Gastrocnemius medialis (tissue), 4 donors: ENCODE measurements around the gene GINS2. TPM values are rescaled to one million over a fixed set of nuclear protein-coding genes. Genes with fewer than 3 reads are reported as not detected.
A peak's percentile ranks its signal among the peaks of the same experiment; 100 is the strongest.

Experiments used
- ATAC-seq, 2 donors: fragments of 150-250 bp; one replicate each; pipeline ENCODE4 v1.9.1; 2016
- DNase-seq, 2 donors: peaks; one replicate each; pipeline ENCODE4 v3.0.0-alpha.2; 2019
- H3K27ac ChIP-seq, 4 donors: fragments of 200-600 bp; sonication (generic); 1 replicate in 1 of 4; 2 replicates in 3 of 4; pipeline ENCODE4 v1.5.1; 2016 to 2018; ENCODE audit warnings: mild to moderate bottlenecking in 2 of 4, moderate library complexity in 1 of 4
- H3K27me3 ChIP-seq, 3 donors: fragments of 200-600 bp; sonication (generic) in 2 of 3; 1 replicate in 1 of 3; 2 replicates in 2 of 3; pipeline versions ENCODE4 v1.5.1 to v1.6.0; 2016 to 2019; ENCODE audit warnings: mild to moderate bottlenecking in 1 of 3, moderate library complexity in 1 of 3
- H3K36me3 ChIP-seq, 2 donors: fragments of 200-600 bp; sonication (generic) in 1 of 2; one replicate each; pipeline ENCODE4 v1.5.1; 2017 to 2018
- H3K4me1 ChIP-seq, 2 donors: fragments of 200-600 bp; sonication (generic) in 1 of 2; one replicate each; pipeline ENCODE4 v1.5.1; 2016 to 2017; ENCODE audit warnings: mild to moderate bottlenecking in 2 of 2
- H3K4me3 ChIP-seq, 4 donors: fragments of 200-600 bp; sonication (generic) in 3 of 4; 1 replicate in 1 of 4; 2 replicates in 3 of 4; pipeline ENCODE4 v1.5.1; 2016 to 2019; ENCODE audit warnings: mild to moderate bottlenecking in 2 of 4
- H3K9me3 ChIP-seq, 3 donors: fragments of 200-600 bp; sonication (generic) in 2 of 3; 1 replicate in 1 of 3; 2 replicates in 2 of 3; pipeline ENCODE4 v1.5.1; 2016 to 2019
- POLR2A ChIP-seq, 2 donors: fragments of 450-650 bp; IDR thresholded peaks; one replicate each; pipeline ENCODE4 v1.6.1; 2017; ENCODE audit warnings: antibody characterized with exemption in 2 of 2, mild to moderate bottlenecking in 2 of 2, moderate library complexity in 2 of 2
- in situ Hi-C, 4 donors: fragments of 200-750 bp; cut with MboI; loops; one replicate each; pipeline versions ENCODE4 v1.15.0 to v1.8.0; 2017; ENCODE audit warnings: low sequenced_read_pairs in 4 of 4
- intact Hi-C: fragments of 100-400 bp; cut with DNase I; formaldehyde crosslinking; loops from one replicate; pipeline ENCODE4 v1.15.1; 2023; ENCODE audit warnings: low total_unique reads
- total RNA-seq, 4 donors: library from RNA; depleted of rRNA; stranded (reverse); fragments of >200 nt; gene quantifications; one replicate each; pipeline versions ENCODE4 v1.1.0 to v1.2.3, GENCODE V29; 2016
- TF ChIP-seq, protein P1 (sequence below), 5 experiments: fragments of 450-650 bp in 3 of 5; fragments of 200-600 bp in 2 of 5; sonication (generic) in 2 of 5; IDR thresholded peaks in 4 of 5; conservative IDR thresholded peaks in 1 of 5; 1 replicate in 4 of 5; 2 replicates in 1 of 5; pipeline ENCODE4 v1.5.1; 2016 to 2019; ENCODE audit warnings: antibody characterized with exemption in 5 of 5, mild to moderate bottlenecking in 3 of 5, moderate library complexity in 3 of 5

Gene GINS2
- total RNA-seq, 4 donors from 2014 or later, result 0.33 to 1.6 (median 1.6) TPM; not detected in 1

DNA sequence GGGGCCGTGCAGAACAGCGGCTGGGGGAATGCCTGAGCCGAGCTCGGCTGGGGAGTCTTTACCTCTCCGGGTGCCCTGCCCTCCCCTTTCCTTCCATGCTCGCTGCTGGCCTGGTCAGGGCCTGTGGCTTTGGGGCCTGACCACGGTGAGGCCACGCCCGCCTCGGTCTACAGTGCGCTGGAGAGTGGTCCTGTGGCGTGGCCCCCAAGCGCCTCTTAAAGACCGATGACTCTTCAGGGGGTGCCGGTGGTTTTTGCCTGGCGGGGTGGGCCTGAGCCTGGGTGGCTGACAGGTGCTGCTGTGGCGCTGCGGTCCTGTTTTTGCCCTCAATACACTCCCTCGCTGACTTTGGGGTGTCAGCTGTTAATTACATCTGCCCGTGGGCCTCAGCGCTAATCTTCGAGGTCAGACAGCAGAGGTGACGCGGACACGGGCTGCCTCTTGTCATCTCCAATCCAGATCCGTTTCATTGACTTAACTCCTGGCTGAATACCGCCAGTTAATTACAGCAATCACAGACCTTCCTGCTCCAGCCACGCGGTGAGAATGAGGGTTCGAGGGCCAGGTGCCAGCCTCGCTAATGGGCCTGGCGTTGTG lies 45.9 kb downstream of the GINS2 start:
- ATAC-seq, result no peak
- TF ChIP-seq, protein P1, sequence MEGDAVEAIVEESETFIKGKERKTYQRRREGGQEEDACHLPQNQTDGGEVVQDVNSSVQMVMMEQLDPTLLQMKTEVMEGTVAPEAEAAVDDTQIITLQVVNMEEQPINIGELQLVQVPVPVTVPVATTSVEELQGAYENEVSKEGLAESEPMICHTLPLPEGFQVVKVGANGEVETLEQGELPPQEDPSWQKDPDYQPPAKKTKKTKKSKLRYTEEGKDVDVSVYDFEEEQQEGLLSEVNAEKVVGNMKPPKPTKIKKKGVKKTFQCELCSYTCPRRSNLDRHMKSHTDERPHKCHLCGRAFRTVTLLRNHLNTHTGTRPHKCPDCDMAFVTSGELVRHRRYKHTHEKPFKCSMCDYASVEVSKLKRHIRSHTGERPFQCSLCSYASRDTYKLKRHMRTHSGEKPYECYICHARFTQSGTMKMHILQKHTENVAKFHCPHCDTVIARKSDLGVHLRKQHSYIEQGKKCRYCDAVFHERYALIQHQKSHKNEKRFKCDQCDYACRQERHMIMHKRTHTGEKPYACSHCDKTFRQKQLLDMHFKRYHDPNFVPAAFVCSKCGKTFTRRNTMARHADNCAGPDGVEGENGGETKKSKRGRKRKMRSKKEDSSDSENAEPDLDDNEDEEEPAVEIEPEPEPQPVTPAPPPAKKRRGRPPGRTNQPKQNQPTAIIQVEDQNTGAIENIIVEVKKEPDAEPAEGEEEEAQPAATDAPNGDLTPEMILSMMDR (IDR thresholded peaks at IDR 0.05 in 4 of 5, conservative IDR thresholded peaks at IDR 0.05 in 1 of 5), result no peak
- no peak for TF ChIP-seq POLR2A (IDR thresholded peaks at IDR 0.05)
- intact Hi-C loops, result no loop called here
- DNase-seq, result no peak
- in situ Hi-C loops, result no loop called here
- Histone ChIP-seq H3K9me3 (no peaks in the 10 kb centered on the region), H3K36me3 (no peaks in the 10 kb centered on the region), H3K27me3 (no peaks in the 10 kb centered on the region), H3K27ac (peak overlapping the region in 1 of 4 donors; percentile 83), H3K4me1 (peaks cover 29 to 41% of the 10 kb centered on the region in 2 donors), H3K4me3 (no peak overlapping the region)

DNA sequence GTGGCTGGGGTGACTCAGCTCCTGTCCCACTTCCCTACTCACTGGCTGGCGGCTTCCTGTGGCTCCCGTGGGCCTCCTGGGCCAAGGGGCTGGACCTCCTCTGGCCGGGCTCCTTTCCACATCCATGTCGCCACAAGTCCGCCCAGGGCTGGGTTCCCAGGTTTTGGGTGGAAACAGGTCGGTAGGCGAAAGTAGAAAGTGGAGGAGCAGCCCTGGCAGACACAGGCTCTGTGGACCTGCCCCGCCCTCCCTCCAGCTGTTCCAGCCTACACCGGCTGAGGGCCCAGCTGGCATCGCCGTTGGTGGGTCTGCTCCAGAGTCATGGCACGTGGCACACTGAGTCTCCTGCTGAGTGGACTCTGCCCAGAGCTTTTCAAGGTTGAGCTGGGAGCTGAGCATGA lies 47.0 kb downstream of the GINS2 start:
- intact Hi-C loops, result no loop called here
- H3K4me1 ChIP-seq, result peaks cover 29 to 41% of the 10 kb centered on the region in 2 donors
- in situ Hi-C loops, result no loop called here
- TF ChIP-seq, protein P1 (IDR thresholded peaks at IDR 0.05 in 4 of 5, conservative IDR thresholded peaks at IDR 0.05 in 1 of 5), result no peak
- peak; percentile 32 to 38 for TF ChIP-seq POLR2A (IDR thresholded peaks at IDR 0.05)
- no peaks in the 10 kb centered on the region for H3K9me3 ChIP-seq
- DNase-seq, result peak; percentile 82 to 97
- peak overlapping the region in 3 of 4 donors; percentile 2 to 35 (median 17) for H3K4me3 ChIP-seq
- ATAC-seq, result peak; percentile 78 to 79
- no peaks in the 10 kb centered on the region for H3K27me3 ChIP-seq
- no peaks in the 10 kb centered on the region for H3K36me3 ChIP-seq
- peak overlapping the region; percentile 79 to 88 (median 82) for H3K27ac ChIP-seq

DNA sequence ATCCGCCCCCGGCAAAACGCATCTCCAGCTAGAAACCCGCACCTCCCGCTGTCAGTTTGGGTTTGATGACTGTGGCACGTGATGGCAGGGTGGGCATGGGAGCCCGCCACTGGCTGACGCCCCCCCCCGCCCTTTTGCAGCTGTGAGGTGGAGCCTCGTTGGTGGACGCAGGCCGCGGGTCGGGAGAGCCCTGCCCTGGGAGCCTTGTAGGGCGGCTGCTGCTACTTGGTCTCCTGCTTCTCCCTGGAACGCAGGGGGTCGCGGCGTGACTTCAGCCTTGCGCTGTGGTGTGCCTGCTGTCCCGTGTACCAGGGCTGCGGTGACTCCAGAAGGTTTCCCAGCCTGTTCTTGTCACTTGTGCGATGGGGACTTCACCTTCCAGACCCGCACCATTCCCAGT lies 47.4 kb downstream of the GINS2 start:
- Histone ChIP-seq H3K36me3 (no peaks in the 10 kb centered on the region), H3K4me1 (peaks cover 29 to 41% of the 10 kb centered on the region in 2 donors), H3K9me3 (no peaks in the 10 kb centered on the region), H3K27ac (peak overlapping the region; percentile 79 to 88 (median 82)), H3K27me3 (no peaks in the 10 kb centered on the region), H3K4me3 (peak overlapping the region in 3 of 4 donors; percentile 2 to 35 (median 17))
- TF ChIP-seq, protein P1 (IDR thresholded peaks at IDR 0.05 in 4 of 5, conservative IDR thresholded peaks at IDR 0.05 in 1 of 5), result no peak
- TF ChIP-seq POLR2A (IDR thresholded peaks at IDR 0.05), result no peak
- intact Hi-C loops (no loop called here), in situ Hi-C loops (no loop called here)
- ATAC-seq, result peak; percentile 6 to 16
- no peak for DNase-seq

DNA sequence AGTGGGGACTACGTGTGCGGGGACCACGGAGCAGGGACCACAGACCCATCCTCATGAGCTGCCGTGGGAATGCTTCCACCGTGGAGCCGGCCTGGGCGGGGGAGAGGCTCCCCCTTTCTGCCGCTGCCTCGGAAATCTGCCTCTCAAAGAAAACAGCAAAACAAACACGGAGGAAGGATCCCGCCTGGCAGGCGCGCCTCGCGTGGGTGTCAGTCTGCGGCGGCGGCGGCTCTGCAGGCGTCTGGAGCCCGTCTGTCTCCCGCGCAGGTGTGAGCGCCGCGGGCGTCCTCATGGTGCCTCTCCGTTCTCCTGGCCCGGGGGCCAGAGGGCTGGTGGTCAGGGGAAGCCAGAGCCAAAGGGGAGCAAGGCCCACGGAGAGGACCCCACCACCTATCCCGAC lies 48.2 kb downstream of the GINS2 start:
- in situ Hi-C loops, result no loop called here
- Histone ChIP-seq H3K27me3 (no peaks in the 10 kb centered on the region), H3K27ac (peak overlapping the region; percentile 79 to 88 (median 82)), H3K4me1 (peaks cover 29 to 41% of the 10 kb centered on the region in 2 donors), H3K36me3 (no peaks in the 10 kb centered on the region), H3K9me3 (no peaks in the 10 kb centered on the region), H3K4me3 (peak overlapping the region in 1 of 4 donors; percentile 35)
- DNase-seq (no peak), ATAC-seq (no peak)
- intact Hi-C loops, result no loop called here
- TF ChIP-seq POLR2A (IDR thresholded peaks at IDR 0.05), result no peak
- TF ChIP-seq, protein P1 (IDR thresholded peaks at IDR 0.05 in 4 of 5, conservative IDR thresholded peaks at IDR 0.05 in 1 of 5), result no peak

DNA sequence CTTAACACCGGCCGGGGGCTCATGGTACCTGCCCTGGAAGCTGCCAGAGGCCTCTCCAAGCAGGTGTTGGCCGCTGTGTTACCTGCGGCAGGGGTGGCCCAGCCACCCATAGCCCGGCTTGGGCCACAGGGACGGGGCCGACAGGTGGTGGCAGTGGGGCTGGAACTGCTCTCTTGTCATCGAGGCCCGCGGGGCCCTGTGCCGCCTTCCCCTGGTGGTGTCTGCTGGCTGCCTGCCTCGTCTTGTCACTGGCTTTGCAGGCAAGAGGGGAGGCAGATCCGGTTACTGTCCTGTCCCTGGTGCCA lies 48.5 kb downstream of the GINS2 start:
- in situ Hi-C loops, result no loop called here
- TF ChIP-seq, protein P1 (IDR thresholded peaks at IDR 0.05 in 4 of 5, conservative IDR thresholded peaks at IDR 0.05 in 1 of 5), result no peak
- no peak for TF ChIP-seq POLR2A (IDR thresholded peaks at IDR 0.05)

More for the DNA sequence above, 48.5 kb downstream of the GINS2 start:
- Histone ChIP-seq H3K9me3 (no peaks in the 10 kb centered on the region), H3K36me3 (no peaks in the 10 kb centered on the region), H3K27ac (peak overlapping the region; percentile 79 to 88 (median 82)), H3K4me1 (peaks cover 29 to 41% of the 10 kb centered on the region in 2 donors), H3K27me3 (no peaks in the 10 kb centered on the region), H3K4me3 (peak overlapping the region in 2 of 4 donors; percentile 5 to 15)
- ATAC-seq (no peak), DNase-seq (peak in 1 of 2 donors; percentile 52)
- intact Hi-C loops, result no loop called here
